Measurements from ENCODE around the gene CNRIP1.

DNA sequence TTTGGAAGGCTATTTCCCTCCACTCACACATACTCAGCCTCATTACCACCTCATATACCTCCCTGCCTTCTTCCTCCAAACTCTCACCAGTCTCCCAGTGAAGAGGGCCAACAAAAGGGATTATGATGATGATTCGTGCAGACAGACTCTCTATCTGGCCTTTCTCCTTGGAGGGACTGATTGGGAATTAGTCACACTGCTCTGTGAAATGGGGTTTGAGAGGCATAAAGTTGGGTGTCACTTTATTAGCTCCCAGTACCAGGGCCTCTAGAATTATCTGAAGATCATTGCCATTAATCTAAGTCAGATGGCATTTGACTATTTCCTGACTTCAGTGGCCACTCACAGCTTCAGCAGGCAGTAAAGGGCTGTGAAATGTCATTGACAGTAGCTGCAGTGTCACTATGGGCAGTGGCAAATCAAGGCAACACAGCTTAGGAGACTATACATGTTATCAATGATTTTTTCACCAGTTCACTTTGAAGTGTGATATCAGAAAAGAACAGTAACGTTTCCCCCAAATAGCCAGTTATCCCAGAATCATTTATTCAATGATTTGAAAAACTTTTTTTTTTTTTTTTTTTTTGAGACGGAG lies 17.4 kb downstream of the CNRIP1 start:
- TF ChIP-seq POLR2A (IDR thresholded peaks at IDR 0.05; ENCODE audit: low read depth) = no peak
- TF ChIP-seq CTCF (IDR thresholded peaks at IDR 0.05) = no peak
- TF ChIP-seq POLR2AphosphoS5 (IDR thresholded peaks at IDR 0.05) = no peak
- TF ChIP-seq EP300 (IDR thresholded peaks at IDR 0.05) = no peak
